ENCODE results near the gene GYPC.

- TF ChIP-seq, protein P1, sequence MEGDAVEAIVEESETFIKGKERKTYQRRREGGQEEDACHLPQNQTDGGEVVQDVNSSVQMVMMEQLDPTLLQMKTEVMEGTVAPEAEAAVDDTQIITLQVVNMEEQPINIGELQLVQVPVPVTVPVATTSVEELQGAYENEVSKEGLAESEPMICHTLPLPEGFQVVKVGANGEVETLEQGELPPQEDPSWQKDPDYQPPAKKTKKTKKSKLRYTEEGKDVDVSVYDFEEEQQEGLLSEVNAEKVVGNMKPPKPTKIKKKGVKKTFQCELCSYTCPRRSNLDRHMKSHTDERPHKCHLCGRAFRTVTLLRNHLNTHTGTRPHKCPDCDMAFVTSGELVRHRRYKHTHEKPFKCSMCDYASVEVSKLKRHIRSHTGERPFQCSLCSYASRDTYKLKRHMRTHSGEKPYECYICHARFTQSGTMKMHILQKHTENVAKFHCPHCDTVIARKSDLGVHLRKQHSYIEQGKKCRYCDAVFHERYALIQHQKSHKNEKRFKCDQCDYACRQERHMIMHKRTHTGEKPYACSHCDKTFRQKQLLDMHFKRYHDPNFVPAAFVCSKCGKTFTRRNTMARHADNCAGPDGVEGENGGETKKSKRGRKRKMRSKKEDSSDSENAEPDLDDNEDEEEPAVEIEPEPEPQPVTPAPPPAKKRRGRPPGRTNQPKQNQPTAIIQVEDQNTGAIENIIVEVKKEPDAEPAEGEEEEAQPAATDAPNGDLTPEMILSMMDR (IDR thresholded peaks at IDR 0.05), result no peak
- TF ChIP-seq POLR2A (IDR thresholded peaks at IDR 0.05), result no peak
- TF ChIP-seq POLR2AphosphoS5 (IDR thresholded peaks at IDR 0.05), result no peak
These were observed 9.9 kb upstream of the GYPC start for GRCh38 chr2:126646026-126646425.
